C4-2B (cell line): ENCODE results near the gene ARFGAP1.

Experiments used
- H3K27ac ChIP-seq: fragments of 450-650 bp; 2 replicates; pipeline ENCODE4 v1.5.1; 2017
- CTCF ChIP-seq: fragments of 450-650 bp; conservative IDR thresholded peaks from 2 replicates; pipeline ENCODE4 v1.5.1; 2017; ENCODE audit warnings: mild to moderate bottlenecking
- ZFX ChIP-seq: fragments of 450-650 bp; IDR thresholded peaks from 2 replicates; pipeline ENCODE4 v1.6.1; 2017

Gene ARFGAP1

GRCh38 chr20:63289311-63290135 lies 16.9 kb downstream of the ARFGAP1 start:
- H3K27ac ChIP-seq, result no peak overlapping the region
- no peak for TF ChIP-seq CTCF
- no peak for TF ChIP-seq ZFX

- no peak for TF ChIP-seq CTCF
- TF ChIP-seq ZFX, result no peak
- H3K27ac ChIP-seq, result no peak overlapping the region
These were observed 17.6 kb downstream of the ARFGAP1 start for GRCh38 chr20:63290136-63290676.

- no peak overlapping the region for H3K27ac ChIP-seq
- TF ChIP-seq ZFX (no peak), CTCF (peak; percentile 83)
These were observed 18.3 kb downstream of the ARFGAP1 start for GRCh38 chr20:63290677-63291472.

DNA sequence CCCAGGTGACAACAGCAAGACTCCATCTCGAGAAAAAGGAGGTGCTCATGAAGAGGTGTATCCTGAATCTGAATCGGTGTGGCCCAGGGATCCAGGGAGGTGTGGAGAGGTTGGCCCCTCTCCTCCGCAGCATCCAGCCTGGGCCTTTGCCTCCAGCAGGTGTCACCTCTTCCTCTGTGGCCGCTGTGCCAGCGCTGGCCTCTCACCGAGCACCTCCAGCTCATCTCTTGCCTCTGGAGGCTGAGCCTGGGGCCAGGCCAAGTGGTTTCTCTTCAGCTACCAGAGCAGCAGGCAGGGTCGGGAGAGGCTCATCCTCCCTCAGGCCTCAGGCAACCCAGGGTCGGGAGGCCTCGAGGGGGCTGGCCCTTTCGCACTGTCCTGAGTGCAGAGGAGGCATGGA lies 19.2 kb downstream of the ARFGAP1 start:
- no peak overlapping the region for H3K27ac ChIP-seq

DNA sequence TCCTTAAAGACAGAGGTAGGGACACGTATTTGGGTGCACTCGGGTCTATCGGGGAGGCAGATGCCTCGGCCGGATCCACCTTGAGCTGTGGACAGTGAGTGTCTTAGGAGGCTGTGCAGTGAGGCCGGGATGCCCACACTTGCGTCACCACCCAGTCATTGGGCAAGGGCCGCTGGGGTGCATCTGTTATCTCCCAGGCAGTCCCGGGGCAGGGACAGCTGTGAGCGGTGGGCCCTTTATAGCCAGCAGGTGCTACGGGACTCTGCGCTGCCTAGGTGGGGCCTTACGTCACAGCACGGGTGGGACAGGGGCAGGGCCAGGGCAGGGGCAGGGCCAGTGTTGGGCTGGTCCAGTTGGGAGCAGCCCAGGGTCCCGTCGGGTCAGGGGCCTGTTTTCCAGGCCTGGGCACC lies 19.7 kb downstream of the ARFGAP1 start:
- no peak overlapping the region for H3K27ac ChIP-seq
- TF ChIP-seq ZFX (no peak), CTCF (no peak)

More for the DNA sequence above, 19.2 kb downstream of the ARFGAP1 start:
- no peak for TF ChIP-seq ZFX
- TF ChIP-seq CTCF, result no peak

GRCh38 chr20:63292904-63293303 lies 20.3 kb downstream of the ARFGAP1 start, which contains the start of gene COL20A1:
TSS of gene COL20A1 (plus strand) at chr20:63293186. CDS start at chr20:63295108, 1,922 bp downstream.
- TF ChIP-seq CTCF, result no peak
- no peak for TF ChIP-seq ZFX
- no peak within 1 kb of the TSS for H3K27ac ChIP-seq

DNA sequence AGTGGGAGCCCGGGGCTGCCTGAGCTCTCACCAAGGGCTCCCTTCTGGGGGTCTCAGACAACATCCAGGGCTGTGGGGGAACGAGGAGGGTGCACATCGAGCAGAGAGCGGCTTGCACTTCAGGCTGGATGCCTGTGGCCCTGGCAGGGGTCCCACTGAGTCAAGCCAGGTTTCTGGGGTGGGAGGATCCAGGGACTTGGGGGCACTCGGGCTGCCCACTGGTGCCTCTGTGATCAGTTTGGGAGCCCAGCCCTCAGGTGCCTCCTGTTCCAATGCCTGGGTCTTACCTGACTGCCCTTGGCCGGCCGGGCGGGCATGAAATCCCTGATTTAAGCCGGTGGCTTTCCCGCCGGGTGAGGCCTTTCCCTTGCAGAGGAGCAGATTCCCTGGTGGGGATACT lies 20.8 kb downstream of the ARFGAP1 start:
- no peak overlapping the region for H3K27ac ChIP-seq
- TF ChIP-seq ZFX, result no peak
- no peak for TF ChIP-seq CTCF
